AG09319 (cell line): Measurements from ENCODE around the gene ANO10.

Experiments used
- DNase-seq: peaks from one replicate; pipeline ENCODE4 v3.0.0-alpha.2; 2010; ENCODE audit warnings: low read depth; ENCODE audit errors: extremely low read depth
- TF ChIP-seq, protein P1 (sequence below): IDR thresholded peaks from 2 replicates; pipeline ENCODE4 v1.5.1; 2011; ENCODE audit warnings: low read depth, mild to moderate bottlenecking, inconsistent platforms, low read length, moderate library complexity

Gene ANO10

DNA sequence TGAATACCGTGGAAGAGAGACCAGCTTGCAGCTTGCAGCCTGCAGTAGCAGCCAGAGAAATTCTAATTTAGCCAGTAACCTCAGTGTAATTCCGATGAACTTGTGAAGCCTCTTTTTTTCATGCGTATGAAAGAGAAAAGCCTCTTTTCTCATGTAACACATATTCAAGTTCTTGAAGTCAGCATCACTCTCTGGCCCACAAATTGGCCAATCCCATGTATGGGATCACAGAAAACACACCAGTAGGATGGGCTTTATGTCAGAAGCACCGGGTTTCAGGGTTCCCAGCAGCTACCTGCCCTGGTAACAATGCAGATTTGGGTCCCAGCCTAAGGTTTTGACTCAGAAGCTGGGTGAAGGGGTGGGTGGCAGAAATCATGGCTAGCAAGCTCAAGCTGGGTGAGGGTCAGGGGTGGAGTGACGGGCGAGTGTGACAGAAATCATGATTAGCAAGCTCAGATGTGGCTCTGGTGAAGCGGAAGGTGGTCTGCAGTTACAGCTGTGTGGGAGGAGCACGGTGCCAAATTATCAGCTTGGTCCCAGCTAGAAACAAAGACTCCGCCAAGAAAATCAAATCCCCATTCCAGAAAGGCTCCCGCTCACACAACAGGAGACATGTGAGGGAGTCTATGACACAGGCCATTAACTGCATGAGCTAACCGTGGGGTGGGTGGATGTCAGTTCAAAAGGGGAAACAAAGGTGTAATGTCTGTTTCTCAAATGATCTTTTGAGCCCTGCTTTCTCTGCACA is 248.8 kb downstream of the ANO10 start:
- DNase-seq = no peak
- TF ChIP-seq, protein P1, sequence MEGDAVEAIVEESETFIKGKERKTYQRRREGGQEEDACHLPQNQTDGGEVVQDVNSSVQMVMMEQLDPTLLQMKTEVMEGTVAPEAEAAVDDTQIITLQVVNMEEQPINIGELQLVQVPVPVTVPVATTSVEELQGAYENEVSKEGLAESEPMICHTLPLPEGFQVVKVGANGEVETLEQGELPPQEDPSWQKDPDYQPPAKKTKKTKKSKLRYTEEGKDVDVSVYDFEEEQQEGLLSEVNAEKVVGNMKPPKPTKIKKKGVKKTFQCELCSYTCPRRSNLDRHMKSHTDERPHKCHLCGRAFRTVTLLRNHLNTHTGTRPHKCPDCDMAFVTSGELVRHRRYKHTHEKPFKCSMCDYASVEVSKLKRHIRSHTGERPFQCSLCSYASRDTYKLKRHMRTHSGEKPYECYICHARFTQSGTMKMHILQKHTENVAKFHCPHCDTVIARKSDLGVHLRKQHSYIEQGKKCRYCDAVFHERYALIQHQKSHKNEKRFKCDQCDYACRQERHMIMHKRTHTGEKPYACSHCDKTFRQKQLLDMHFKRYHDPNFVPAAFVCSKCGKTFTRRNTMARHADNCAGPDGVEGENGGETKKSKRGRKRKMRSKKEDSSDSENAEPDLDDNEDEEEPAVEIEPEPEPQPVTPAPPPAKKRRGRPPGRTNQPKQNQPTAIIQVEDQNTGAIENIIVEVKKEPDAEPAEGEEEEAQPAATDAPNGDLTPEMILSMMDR = no peak

DNA sequence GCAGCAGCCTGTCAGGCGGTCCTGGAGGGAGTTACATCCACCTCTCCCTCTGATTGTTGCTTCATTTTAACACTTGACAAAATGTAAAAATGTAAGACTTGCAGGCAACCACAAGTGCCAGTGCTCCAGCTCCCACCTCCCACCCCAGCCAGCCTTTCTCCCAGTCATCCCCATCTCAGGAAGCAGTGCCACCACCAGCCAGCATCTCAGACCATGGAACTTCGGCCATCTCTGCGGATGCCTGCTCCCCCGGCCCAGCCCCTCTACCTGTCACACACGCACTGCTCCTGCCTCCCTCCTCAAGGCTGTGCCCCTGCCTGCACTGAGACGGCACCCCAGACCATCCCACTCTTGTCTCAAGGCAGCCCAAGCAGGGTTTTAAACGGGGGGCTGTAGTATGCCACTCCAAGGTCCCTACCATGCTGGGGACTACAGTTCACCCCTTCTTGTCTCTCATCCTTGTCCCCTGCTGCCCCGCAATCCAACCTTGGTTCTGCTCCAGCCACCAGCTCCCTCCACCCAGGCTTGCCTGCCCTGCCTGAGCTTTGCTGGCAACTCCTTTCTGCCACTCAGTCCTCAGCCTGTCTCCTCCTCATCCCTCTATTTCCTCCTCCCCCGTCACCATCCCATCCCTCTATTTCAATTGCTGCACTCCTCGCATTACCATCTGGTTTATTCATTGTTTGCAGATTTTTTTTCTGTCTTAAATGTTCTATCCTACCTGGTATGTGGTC is 249.6 kb downstream of the ANO10 start:
- DNase-seq = no peak
- TF ChIP-seq, protein P1 = no peak

DNA sequence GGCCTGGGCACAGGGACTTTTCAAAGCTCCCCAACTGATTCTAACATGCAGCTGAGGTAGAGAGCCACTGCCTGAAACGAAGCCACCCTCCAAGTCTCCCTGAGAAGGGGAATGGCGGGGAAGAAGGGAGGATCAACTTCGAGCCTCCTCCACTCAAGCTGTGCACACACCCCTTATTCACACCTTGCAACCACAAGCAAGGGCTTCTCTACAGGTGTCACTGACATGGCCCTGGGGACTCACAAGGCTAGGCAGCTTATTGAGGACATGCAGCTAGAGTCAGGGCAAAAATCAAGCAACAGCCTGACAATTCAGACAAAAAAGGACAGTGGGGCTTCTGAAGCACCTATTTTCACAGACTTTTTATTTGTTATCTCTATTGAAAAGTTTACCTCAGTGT is 250.3 kb downstream of the ANO10 start:
- DNase-seq = no peak
- TF ChIP-seq, protein P1 = no peak

DNA sequence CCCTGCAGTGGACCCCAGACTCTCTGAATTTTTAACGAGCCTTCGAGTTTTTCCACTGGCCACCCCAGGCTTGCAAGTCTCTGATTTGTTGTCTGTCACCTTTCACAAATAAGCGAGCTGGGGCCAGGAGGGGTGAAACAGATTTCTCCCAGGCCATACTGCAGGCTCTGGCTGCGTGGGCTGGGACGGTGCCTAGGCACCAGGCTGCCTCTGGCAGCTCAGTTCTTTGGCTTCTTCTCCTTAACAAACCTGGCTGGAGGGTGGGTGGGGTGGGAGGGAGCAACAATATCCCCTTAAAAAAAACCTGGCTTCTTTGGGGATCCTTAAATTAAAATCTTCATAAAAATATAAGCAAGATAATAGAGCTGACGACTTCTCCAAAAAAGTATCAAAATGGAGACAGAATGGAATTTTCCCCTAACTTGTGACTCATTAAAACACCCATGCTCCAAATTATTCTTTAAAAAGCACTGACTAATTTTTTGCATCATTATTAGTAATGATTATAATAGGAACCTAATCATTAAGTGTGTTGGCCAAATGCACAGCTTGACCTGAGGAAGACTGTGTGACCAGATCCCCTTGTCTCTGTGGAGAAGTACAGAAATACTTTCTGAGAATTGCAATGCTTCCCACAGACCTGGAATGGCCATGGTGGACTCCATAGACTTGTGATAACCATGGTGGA is 251.4 kb downstream of the ANO10 start:
- TF ChIP-seq, protein P1 = no peak
- DNase-seq = no peak

DNA sequence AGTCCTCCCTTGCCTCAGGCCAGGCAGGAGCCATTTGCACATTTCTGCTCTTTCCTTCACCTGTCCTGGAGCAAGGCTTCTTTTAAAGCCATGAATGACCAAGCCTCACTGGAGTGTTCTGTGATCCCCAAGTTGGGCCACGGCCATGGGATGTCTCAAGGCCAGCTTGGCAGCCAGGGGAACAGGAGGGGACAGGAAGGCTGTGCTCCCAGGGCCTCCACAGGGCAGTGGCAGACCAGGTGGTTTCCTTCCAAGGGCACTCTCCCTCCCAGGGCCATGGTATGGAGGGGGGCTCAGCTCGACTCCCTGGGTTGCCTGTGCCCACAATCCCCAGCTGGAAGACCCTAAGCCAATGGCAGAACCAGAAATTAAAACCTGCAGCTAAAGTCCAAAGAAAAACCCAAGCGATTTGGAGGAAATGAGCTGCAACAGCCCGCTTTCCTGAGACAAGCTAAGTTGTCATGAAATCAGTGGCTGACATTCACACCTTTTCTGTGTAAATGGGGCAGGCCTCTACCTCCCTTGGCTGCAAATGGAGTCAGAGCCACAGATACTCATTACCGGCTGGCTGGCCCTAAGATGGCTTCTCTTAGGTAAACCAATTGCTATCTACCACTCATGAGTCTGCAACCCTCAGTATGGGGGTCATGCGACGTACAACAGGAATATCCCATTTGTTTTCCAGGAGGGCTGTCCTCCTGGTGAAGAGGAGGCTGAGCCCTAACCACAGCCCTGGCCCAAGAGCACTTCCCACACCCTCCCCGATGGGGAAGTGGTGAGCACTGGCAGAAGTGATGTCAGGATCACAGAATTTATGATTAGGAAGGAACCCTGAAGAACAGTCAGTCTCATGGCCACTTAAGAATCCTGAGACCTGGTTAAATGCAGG is 252.2 kb downstream of the ANO10 start:
- TF ChIP-seq, protein P1 = no peak
- no peak for DNase-seq

DNA sequence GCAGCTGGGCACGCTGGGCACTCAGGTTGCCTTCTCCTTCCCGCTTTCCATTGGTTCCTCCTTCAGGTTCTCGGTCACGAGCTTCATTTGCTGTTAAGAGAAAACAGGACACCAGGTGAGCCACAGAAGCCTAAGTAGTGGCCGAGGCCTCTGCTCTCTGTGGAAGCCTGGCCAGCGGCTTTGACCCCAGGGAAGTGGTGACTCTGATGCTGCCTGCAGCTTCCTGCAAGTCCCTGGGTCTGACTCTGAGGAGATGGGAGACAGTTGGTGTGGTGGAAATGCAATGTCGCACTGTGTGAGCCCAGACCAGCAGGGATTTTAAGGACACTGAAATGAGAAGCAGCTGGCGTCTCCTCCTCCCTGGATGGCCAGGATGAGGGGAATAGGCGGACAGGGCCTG is 254.9 kb downstream of the ANO10 start:
- TF ChIP-seq, protein P1 = no peak
- DNase-seq = no peak
